DMS114 treated with DMSO at 0.1 percent for 48 hours (cell line): ENCODE measurements around the gene MANEAL.
"Not testable (repeated sequence)": the region's sequence is repeated elsewhere in the genome, so short reads cannot be mapped to it uniquely, and the experiment has no call there.

Experiments
- DNase-seq: peaks from one replicate; lab custom pipeline; 2025; ENCODE audit not compliant: unreplicated experiment; lab: John Stamatoyannopoulos, UW

Gene MANEAL, protein sequence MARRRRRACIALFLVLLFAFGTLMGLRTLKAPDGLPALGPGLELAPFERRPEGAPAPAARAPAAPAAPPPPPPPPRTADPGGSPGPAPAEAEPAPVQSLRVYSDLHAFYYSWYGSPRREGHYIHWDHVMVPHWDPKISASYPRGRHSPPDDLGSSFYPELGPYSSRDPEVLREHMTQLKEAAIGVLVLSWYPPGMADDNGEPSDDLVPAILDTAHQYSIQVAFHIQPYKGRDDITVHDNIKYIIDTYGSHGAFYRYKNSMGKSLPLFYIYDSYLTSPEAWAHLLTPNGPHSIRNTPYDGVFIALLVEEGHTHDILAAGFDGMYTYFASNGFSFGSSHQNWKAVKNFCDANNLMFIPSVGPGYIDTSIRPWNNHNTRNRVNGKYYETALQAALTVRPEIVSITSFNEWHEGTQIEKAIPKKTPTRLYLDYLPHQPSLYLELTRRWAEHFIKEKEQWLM

DNA sequence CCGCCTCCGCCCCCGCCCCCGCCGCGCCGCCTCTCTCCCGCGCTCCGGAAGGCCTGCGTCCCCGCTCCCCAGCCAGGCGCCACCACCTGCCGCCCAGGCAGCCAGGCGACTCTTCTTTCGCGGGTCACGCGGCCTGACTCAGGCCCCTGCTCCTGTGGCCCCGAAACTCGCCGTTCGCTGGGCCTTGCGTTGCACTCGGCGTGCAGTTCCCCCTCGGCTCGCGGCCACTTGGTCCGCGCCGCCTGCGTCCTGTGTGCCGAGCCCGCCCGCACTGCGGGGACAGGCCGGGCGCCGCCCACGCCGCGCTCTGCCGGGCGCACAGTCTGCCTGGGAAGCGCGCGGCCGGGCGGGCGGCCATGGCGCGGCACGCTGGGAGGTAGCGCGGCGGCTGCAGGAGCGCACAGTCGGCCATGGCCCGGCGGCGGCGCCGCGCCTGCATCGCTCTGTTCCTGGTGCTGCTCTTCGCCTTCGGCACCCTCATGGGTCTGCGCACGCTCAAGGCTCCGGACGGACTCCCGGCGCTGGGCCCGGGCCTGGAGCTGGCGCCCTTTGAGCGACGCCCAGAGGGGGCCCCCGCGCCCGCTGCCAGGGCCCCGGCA, at the start of gene MANEAL:
Gene MANEAL (plus strand): TSS at position 75 of the 599 bp plus-strand sequence. CDS start 336 bp downstream, at position 411.
- peak; percentile 38 for DNase-seq

DNA sequence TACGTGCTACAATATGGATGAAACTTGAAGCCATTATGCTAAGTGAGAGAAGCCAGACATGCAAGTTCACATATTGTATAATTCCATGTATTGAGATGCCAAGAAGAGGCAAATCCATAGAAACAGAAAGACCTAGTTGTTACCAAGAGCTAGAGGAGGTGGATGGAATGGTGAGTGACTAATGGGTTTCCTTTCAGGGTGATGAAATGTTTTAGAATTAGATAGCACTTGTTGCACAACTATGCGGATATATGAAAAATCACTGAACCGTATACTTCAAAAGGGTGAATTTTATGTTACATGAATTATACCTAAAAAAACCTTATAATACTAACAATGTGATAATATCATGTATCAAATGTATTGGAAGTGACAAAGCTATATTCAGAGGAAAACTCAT, 46.8 kb upstream of the MANEAL start:
- no peak for DNase-seq

DNA sequence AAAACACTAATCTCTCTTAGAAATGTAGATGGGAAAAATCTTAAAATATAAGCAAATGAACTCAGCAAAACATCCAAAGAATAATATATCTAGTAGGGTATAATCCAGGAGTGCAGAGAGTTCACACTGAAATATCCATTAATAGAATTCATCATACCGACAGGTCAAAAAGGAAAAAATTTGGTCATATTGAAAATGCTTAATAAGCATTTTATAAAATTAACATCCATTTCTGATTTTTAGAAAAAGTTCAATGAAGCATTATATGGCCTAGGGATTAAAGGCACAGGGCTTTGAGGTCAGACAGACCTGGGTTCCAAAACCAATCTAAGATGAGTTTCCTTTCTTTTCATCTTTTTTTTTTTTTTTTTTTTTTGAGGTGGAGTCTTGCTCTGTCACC, 45.1 kb upstream of the MANEAL start:
- no peak for DNase-seq

DNA sequence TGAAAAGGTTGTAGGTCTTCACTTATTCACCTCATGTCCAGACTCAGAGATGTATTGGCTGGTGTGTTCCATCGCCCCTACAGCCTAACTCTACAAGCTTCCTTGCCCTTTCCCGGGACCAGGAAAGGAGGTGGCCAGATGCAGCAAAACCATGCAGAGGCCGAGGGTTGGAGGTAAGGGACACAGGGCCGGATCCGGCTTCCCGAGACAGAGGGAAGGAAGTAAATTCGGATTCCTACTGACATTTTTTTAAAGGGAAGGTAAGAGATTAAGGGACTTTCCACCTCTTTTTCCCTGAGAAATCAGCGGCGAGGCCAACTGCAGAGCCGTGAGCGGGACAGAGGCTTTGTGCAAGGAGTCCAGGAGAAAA, 41.4 kb upstream of the MANEAL start:
- no peak for DNase-seq

DNA sequence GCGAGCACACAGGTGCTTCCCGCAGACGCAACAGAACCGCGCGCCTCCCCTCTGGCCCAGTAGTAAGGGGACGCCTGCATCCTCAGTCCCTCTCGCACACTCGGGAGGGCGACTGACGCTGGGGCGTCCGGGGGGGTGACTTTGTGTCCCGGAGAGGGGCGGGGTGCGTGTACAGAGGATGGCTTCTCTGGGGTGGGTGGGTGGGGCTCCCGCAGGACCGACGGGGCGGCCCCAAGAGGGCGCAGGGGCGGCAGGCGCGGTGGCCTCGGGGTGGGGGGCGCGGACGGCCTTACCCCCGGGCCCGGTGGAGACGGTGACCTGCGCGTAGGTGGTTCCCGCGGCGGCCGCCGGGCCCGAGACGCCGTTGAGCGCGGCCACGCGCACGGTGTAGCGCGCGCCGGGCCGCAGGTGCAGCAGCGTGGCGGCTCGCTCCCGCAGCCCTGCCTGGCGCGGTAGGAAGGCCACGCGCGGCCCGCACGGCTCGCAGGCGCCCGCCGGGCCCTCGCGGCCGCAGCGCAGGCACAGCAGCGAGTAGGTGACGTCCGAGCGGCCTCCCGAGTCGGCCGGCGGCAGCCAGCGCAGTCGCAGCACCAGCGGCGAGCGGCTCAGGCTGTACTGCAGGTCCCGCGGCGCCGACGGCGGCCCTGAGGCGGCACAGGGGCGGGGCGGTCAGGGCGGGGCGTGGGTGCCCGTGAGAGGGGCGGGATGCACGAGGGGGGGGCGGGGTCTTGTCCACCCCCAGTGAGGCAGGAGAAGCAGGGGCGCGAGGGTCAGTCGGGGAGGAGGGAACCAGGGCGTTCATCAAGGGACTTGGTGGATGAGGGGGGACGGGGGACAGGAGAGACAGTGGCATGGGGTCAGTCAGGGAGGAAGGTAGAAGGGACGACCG, 40.8 kb upstream of the MANEAL start:
- no peak for DNase-seq

DNA sequence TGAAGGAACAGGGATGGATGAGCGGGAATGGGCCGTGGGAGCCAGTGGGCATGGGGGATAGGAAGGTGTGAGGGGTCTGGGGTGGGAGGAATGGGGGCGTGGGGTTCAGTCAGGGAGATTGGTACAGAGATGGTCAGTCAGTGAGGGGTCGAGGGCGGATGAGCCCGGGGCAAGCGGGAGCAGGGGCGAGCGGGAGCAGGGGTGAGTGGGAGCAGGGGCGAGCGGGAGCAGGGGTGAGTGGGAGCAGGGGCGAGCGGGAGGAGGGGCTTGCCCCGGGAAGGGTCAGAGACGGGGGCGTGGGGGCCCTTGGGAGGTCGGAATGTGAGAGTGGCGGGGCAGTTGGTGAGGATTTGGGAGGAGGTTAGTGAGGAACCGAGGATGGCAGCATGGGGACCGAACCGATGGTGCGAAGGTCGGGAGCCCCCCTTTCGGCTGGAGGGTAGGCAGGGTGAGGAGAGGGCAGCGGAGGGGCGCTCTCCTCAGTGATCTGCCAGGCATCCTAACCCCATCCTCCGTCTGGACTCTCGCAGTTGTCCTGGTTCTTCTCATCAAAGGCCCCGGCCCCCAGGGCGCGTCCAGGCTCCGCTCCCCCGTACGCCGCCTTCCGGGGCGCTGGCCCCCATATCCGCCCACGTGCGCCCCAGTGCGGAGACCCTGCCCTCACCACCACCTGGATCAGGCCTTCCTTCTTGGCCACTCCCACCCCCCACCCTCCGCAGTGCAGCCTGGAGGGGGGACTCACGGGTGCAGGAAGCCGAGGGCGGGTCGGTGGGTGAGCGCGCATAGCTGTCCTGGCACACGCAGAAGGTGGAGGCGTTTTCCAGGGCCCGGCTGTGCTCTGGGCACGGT, 40.0 kb upstream of the MANEAL start:
- no peak for DNase-seq

DNA sequence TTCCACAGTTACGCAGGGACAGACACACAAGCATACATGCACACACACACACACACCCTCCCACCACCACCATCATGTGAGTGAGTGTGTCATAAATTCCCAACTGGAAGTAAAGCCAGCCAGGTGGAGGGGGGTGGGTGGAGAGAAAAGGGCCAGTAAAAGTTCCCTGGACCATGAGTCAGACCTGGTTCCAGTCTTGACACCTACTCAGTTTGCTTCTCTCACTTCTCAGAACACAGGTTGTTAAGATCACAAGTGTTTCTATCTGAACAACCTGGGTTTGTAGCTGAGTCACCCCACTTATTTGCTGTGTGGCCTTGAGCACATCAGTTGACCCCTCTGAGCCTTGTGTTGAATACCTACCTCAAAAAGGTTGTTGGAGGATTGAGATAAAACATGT, 38.4 kb upstream of the MANEAL start:
- no peak for DNase-seq

DNA sequence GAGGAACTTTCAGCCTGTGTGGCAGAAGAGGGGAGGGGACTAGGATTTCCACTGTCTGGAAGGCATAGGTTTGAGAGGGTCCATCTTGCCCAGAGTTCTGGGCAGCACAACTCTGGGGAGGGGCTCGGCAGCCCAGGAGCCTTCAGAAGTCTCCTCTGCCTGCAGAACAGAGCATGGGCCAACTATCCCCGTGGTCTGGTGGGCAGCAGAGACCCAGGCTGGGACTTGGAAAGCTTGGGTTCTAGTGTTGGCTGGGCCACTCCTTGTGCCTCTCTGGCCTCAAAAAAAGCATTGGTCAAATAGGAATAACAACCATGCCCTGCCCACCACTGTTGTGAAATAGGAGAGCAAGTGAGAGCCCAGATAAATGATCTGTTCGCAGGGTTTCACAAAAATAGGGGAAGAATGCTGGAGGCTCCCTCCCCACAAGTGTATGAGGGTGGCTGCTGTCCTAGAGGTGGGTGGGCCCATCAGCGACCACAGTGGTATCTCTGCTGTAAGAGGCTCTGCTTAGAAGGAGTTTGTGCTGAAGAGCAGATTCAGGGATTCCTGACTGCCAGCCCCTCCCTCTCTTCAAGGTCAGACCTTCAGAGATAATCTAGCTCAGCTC, 37.6 kb upstream of the MANEAL start:
- DNase-seq = no peak

DNA sequence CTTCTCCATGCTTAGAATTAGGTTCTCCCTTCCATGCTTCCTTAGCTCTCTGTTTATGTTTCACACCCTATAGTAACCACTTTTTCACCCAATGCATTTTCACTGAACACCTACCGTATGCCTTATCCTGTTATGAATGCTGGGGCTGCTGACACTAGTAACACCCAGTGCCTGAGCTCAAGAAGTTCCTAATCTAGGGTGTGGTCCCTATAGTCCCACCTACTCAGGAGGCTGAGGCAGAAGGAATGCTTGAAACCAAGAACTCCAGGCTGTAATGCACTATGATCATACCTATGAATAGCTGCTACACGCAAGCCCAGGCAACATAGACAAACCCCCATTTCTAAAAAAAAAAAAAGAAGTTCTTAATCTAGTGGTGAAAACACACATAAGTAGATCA, 34.2 kb upstream of the MANEAL start:
- DNase-seq = no peak

DNA sequence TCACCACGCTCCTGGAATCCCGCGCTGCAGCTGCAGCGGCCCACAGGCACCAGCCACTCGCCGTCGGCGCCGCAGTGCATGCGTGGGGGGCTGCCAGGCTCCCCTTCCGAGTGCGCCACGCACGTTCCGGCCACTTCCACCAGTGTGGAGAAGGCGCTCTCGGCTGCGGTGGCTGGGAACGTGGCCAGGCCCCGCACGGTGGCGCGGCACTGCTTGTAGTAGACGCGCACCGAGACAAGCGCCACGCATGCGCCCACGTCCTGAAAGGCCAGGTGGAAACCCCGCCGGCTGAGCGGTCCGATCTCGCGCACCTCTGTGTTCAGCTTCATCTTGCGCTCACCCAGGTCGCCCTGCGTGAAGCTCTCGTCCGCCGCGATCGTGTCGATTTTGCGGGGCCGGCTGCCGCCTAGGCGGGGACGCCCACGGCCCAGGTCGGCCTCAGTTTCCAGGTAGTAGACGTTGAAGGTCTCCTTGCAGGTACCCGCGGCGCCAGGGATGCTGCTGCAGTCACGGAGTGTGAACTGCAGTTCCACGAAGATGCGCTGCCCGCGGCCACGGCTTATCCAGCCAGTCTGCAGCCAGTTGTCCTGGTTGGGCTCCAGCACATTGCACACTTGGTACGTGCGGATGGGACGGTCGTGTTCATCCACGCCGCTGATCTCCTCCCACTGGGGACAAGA, 32.1 kb upstream of the MANEAL start:
- DNase-seq = no peak

DNA sequence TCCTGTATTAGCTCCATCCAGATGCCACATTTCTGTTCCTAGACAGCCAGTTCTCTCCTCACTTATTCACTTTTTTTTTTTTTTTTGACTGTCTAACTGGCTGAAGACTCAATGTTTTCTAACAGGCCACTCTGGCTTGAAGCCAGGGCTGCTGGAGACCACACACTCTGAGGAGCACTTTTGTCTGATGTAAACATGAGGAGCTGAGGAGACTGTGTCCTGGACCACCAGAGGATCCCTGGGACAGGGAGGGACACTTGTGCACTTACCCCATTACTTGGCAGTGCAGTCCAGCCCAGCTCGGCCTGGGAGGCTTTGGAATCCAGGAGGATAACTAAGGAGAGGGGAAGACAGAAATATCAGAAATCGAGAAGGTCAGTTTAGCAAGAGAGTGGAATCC, 31.1 kb upstream of the MANEAL start:
- no peak for DNase-seq

DNA sequence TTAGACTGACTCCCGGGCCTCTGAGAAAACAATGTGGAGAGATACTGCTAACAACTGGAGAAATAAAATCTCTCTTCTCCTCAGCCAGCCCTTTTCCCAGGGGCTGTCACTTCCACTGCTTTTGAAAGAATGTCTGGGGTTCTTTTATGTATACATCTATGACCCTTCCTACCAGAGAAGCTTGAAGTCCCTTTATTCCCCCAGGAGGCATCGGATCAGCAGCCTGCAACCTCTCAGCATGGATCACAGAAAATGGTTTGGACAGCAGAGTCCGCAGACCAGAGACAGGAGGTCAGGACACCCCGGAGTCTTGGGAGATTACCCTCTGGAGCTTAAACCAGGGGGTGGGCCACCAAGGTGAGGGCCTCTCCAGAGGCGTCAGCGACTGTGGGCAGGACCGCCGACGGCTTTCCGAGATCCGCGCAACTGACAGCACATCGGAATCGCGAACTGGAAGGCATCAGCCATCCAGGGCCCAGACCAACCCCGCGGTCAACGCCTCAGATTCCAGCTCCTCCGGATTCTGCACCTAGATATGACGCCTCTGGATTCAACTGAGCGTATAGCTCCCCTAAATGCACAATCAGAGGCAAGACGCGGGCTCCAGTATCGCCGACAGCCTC, 29.7 kb upstream of the MANEAL start:
- DNase-seq = no peak

DNA sequence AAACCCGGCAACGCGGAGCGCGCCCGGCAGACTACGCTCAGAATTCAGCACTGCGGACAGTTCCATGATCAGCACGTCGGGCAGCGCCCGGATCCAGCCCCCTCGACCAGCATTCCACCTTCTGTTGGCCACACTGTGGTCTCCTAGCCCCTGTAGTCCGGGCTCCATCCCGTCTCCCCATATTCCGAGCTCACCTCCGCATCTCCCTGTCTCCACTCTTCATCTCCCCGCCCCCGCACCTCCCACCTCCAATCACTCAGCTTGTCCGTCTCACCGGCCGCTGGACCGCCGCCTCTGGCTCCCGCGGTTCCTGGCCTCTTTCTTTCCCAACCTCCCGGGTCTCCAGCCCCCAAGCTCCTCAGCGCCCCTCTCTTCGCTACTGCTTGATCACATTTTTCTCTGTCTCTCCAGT, 29.2 kb upstream of the MANEAL start:
- no peak for DNase-seq

DNA sequence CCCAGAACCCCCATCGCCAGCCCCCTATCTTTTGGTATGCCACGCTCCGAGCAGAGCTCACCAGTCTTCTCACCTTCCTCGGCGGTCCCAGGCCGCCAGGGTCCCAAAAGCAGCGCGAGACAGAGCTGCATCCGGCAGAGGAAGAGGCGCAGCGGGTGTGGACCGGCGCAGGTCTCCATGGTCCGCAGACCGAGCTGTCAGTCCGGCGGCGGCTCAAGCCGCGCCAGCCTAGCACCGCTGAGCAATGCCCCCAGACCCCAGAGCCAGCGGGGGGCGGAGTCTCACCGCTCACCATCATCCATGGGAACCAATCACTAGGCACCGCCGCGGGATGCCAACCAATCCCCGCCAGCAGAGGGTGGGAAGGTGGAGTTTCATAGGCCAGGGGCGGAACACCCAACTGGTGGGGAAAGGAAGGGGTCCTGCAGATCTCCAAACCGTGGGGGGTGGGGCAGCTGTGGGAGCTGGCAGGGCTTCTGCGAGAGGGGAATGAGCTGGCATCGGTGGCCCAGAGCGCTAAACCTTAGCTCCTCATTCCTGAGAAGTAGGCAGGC, 28.7 kb upstream of the MANEAL start, which contains the start of gene EPHA10:
Gene EPHA10 (minus strand): TSS at position 233 of the 554 bp plus-strand sequence. CDS start 54 bp downstream, at position 179.
- peak; percentile 70 for DNase-seq

DNA sequence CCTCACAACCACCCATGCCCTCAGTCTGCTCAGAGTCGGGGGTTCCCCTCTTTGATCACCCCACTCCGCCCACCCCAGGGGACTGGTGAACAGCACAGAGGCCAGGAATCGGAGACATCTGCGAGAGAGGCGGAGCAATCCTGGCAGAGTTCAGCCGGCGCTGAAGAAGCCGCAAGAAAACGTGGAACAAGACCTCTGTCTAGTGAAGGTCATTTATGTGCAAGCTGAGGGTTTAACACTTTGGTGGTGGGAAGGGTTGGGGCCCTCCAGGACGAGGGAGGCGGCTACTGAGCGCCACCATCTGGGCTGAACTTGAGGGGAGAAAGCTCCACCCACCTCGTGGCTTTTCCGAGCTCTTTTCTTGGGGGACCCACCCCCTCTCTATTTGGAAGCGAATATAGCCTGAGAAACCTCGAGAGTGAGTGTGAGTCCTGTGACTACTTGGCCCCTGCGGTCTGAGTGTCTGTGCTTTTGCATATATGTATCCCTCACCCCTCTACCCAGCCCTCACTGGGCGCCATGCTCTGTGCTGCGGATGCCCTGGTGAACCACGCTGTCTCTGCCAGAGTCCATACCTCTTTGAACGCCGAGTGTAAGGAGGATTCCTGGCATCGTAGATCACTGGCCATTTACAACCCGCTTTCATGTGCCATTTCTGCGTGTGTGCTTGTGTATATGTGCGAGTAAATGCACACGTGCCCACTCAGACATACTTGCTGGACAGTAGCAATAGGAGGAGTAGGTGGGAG, 27.6 kb upstream of the MANEAL start:
- peak; percentile 18 for DNase-seq

DNA sequence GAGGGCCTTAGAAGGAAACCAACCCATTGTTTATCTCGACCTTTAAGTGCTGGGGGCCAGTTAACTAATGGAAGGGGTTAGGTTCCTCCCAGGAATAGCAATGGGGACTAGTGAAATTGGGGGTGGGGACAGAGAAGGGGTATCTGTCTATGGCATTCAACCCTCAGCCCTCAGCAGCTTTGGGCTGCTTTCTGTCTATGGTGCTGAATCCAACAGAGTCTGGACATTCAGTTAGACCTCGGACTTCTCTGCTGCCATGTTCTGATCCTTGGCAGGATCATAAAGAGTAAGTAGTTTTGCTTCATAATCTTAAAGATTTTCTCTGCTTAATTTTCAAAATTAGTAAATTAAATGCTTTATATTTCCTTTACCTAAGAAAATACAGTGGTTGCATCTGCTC, 26.2 kb upstream of the MANEAL start:
- no peak for DNase-seq

DNA sequence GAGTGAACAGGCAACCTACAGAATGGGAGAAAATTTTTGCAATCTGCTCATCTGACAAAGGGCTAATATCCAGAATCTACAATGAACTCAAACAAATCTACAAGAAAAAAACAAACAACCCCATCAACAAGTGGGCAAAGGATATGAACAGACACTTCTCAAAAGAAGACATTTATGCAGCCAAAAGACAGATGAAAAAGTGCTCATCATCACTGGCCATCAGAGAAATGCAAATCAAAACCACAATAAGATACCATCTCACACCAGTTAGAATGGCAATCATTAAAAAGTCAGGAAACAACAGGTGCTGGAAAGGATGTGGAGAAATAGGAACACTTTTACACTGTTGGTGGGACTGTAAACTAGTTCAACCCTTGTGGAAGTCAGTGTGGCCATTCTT, 22.2 kb upstream of the MANEAL start:
- DNase-seq = not testable (repeated sequence)

DNA sequence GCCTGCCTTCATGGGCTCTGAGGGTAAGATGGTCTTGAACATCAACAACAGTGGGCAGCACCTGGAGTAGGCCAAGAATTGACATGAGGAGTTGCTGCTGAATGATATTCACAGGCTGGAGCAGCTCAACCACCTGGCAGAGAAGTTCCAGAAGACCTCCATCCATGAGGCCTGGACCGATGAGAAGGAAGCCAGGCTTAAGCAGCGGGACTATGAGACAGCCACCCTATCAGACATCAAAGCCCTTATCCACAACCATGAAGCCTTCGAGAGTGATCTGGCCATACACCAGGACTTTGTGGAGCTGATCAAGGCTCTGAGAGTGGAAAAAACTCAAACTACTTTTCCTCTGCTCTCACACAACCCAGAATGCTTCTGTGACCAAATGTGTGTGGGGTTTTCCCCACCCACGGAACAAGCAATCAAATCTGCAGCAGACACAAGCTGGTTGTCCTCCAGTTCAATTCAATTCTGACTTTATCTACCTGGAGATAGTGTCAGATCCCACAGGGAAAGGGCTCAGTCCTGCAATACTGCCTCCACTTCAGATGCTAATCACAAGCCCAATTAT, 16.6 kb upstream of the MANEAL start:
- DNase-seq = no peak
